UCSD-AML1 (cell line): Measurements from ENCODE around the gene CREBBP.

Source experiments
- DNase-seq: peaks from one replicate; lab custom pipeline; 2025; ENCODE audit not compliant: unreplicated experiment; lab: John Stamatoyannopoulos, UW

Gene CREBBP

GRCh38 chr16:3738128-3738527 is 142.4 kb downstream of the CREBBP start:
- no peak for DNase-seq

GRCh38 chr16:3737181-3737580 is 143.3 kb downstream of the CREBBP start:
- DNase-seq: no peak

- no peak for DNase-seq
Observed at GRCh38 chr16:3736116-3736515, 144.4 kb downstream of the CREBBP start.

DNA sequence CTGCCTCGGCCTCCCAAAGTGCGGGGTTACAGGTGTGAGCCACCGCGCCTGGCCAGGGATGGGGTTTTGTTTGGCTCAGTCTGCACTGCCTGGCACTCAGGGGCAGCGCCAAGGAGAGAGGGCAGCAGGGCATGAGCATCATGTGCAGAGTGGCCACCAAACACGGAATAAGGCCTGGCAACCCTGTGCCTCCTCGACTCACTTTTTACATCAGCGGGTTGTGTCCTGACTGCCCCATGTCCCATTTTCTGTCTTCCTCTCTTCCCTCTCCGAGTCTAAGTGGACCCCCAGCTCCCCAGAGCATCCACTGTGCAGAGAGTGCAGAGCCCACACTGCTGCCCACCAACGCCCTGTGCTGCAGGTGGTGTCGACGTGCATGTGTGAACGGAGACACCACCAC is 145.0 kb downstream of the CREBBP start:
- no peak for DNase-seq

- no peak for DNase-seq
Observed at GRCh38 chr16:3734758-3735221, 145.7 kb downstream of the CREBBP start.

DNA sequence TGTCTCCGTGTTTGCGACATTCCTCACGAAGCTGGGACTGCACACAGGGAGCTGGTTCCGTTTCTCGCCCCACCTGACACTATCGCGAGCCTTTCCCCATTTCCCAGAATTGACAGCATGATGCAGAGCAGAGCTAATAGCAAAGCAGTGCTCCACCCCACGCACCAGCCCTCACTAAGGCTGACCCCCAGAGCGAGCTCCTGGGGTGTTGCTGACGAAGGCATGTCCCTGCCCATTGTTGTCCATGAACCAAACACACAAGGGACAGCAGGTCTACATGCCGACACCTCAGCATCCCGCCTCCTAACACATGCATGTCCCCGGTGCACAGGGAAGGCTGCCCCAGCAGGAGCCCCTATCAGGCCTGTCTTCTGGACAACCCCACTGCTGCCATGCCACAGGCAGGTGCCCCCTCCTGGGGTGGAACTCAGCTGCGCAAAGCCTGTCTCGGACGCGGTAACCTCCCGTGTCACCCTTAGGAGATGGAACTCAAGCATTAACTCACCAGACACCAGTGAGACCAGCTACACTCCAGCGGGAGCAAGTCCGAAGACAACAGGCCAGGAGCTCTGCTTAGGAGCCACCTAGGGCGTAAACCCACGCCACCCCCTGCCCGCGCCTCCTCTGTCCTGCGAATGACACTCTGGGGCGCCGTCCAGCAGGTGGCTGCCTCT is 146.3 kb downstream of the CREBBP start:
- no peak for DNase-seq

GRCh38 chr16:3732171-3732570 is 148.3 kb downstream of the CREBBP start:
- no peak for DNase-seq

DNA sequence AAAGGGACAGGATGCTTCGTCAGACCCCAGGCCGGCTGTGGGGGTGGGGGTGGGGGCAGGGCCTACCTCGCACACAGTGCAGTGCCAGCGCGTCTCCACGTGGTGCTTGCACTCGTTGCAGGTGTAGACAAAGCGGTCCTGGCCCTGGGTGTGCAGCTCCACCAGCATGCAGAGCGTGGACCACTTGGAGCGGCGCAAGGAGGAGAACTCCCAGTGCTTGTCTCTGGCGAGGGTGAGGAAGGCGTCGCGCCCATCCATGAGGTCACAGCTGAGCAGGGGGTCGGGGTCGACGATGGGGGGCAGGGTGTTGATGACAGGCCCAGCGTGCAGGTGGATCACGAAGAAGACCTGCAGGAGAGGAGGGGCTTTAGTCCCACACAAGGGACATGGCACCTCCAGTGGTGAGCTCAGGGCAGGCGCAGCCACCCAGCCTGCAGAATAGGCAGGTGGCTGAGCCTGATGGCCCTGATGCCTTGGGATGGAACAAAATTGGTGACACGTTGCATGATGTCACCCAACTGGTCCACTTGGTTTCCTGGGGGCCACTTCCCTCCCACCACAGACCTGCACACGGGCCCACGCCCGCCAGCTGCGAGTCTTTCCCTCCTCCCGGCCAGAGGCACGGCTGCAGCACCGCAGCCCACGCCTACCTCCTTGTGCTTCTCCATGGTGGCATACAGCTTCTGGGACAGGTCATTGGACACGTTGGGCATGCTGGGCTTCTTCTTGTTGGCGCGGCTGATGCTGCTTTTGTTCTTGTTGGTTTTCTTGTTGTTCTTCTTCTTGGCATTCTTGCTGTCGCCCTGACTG is 149.2 kb downstream of the CREBBP start:
- DNase-seq: no peak

GRCh38 chr16:3730161-3731125 is 150.1 kb downstream of the CREBBP start:
- no peak for DNase-seq

GRCh38 chr16:3729161-3730112 is 151.1 kb downstream of the CREBBP start:
- no peak for DNase-seq

GRCh38 chr16:3728424-3729160 is 151.9 kb downstream of the CREBBP start:
- no peak for DNase-seq

- no peak for DNase-seq
Observed at GRCh38 chr16:3727806-3728381, 152.6 kb downstream of the CREBBP start.

DNA sequence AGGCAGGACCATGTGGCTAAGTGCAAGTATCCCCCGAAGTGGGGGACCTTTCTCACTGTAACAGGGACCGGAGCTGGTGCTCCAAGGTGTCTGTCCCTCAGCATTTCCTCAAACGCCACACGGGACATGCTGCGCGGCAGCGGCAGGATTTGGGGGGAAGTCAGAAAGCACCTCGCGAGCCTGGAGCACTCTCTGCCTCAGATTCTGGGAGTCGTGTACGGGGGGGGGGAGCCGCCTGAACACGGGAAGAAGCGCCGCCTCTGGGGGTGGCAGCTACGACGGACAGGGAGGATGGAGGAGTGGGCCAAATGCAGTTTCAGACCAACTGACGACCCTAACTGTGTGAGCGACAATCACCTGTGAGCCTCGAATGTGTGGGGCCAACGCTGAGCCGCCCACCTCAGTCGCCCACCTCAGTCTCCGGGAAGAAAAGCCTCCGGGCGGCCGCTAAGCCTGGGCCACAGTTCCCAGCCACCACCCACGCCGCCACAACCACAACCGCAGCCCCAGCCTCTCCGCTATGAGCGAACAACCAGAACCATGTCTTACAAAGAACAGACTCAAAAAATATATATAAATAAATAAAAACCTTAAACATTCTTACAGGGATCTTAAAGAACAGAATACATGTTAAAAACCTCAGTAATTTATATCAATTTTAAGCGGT is 154.4 kb downstream of the CREBBP start:
- no peak for DNase-seq

GRCh38 chr16:3725276-3725675 is 155.2 kb downstream of the CREBBP start:
- DNase-seq: no peak

DNA sequence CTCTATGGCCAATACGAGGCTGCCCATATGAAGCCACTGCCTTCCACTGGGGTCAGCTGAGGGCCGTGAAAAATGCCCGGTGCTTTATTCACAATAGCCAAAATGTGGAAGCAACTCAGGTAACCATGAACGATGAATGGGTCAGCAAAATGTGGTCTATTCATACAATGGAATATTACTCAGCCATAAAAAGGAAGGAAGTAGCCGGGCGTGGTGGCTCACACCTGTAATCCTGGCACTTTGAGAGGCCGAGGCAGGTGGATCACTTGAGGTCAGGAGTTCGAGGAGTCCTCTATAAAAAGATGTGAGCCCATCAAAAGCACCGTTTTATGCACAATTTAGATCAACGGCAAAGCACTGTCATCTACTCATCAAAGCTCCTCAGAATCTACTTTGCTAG is 158.0 kb downstream of the CREBBP start:
- no peak for DNase-seq

DNA sequence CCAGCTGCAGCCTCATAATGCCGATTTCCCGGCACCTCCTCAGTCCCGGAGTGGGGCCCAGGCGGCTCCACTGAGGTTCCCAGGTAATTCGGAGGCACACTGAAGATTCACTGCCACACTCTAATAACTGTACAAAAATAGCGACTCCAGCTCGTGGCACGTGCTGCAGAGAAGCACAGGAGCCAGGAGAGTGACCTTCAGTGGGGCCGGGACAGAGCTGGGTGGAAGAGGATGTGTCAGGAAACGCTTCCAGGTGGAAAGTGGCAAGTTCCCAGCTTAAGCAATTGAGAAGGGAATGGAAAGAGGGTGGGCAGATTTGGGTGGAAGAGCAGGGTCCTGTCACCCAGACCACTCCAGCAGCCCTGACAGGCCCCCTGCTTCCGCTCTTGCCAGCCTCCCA is 160.1 kb downstream of the CREBBP start:
- no peak for DNase-seq

DNA sequence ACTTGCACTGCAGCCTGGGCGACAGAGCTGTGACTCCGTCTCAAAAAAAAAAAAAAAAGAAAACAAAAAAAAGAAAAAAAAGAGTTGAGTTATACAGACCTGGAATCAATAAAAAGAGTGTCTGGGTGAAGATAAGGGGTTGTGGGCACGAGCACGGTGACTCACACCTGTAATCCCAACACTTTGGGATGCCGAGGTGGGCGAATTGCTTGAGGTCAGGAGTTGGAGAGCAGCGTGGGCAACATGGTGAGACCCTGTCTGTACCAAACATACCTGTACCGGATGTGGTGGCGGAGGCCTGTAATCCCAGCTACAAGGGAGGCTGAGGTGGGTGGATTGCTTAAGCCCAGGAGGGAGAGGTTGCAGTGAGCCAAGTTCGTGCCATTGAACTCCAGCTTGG is 161.9 kb downstream of the CREBBP start:
- DNase-seq: no peak

GRCh38 chr16:3718019-3718391 is 162.5 kb downstream of the CREBBP start:
- no peak for DNase-seq
